Measurements from ENCODE around the gene MRPL1.
"Not testable (repeated sequence)": the region's sequence is repeated elsewhere in the genome, so short reads cannot be mapped to it uniquely, and the experiment has no call there.

MRPL1 gene

GRCh38 chr4:77983612-77984311 lies 121.1 kb downstream of the MRPL1 start:
- H3K4me3 ChIP-seq (ENCODE audit: low read length); H3K4me1 ChIP-seq (ENCODE audit: insufficient read depth, low read length); H3K36me3 ChIP-seq (ENCODE audit: insufficient read depth, low read length); H3K27me3 ChIP-seq (ENCODE audit: insufficient read depth, low read length); H2AFZ ChIP-seq (ENCODE audit: low read depth, low read length); H3K9me3 ChIP-seq (ENCODE audit: low read length): not testable (repeated sequence)

GRCh38 chr4:77989968-77990367 lies 127.3 kb downstream of the MRPL1 start:
- Histone ChIP-seq H3K4me3 (ENCODE audit: low read length) (no peak overlapping the region), H3K36me3 (ENCODE audit: insufficient read depth, low read length) (no peaks in the 10 kb centered on the region), H3K27me3 (ENCODE audit: insufficient read depth, low read length) (no peaks in the 10 kb centered on the region), H2AFZ (ENCODE audit: low read depth, low read length) (no peak overlapping the region), H3K4me1 (ENCODE audit: insufficient read depth, low read length) (no peaks in the 10 kb centered on the region), H3K9me3 (ENCODE audit: low read length) (no peaks in the 10 kb centered on the region)

GRCh38 chr4:77990456-77990855 lies 127.8 kb downstream of the MRPL1 start:
- H3K27me3 ChIP-seq (ENCODE audit: insufficient read depth, low read length): no peaks in the 10 kb centered on the region
- H2AFZ ChIP-seq (ENCODE audit: low read depth, low read length): no peak overlapping the region
- H3K9me3 ChIP-seq (ENCODE audit: low read length): no peaks in the 10 kb centered on the region
- no peak overlapping the region for H3K4me3 ChIP-seq (ENCODE audit: low read length)
- H3K36me3 ChIP-seq (ENCODE audit: insufficient read depth, low read length): no peaks in the 10 kb centered on the region
- H3K4me1 ChIP-seq (ENCODE audit: insufficient read depth, low read length): no peaks in the 10 kb centered on the region

GRCh38 chr4:77990904-77991358 lies 128.3 kb downstream of the MRPL1 start:
- Histone ChIP-seq H2AFZ (ENCODE audit: low read depth, low read length) (no peak overlapping the region), H3K4me3 (ENCODE audit: low read length) (no peak overlapping the region), H3K27me3 (ENCODE audit: insufficient read depth, low read length) (no peaks in the 10 kb centered on the region), H3K4me1 (ENCODE audit: insufficient read depth, low read length) (no peaks in the 10 kb centered on the region), H3K9me3 (ENCODE audit: low read length) (no peaks in the 10 kb centered on the region), H3K36me3 (ENCODE audit: insufficient read depth, low read length) (no peaks in the 10 kb centered on the region)

- Histone ChIP-seq H2AFZ (ENCODE audit: low read depth, low read length) (no peak overlapping the region), H3K27me3 (ENCODE audit: insufficient read depth, low read length) (no peaks in the 10 kb centered on the region), H3K9me3 (ENCODE audit: low read length) (no peaks in the 10 kb centered on the region), H3K4me3 (ENCODE audit: low read length) (no peak overlapping the region), H3K36me3 (ENCODE audit: insufficient read depth, low read length) (no peaks in the 10 kb centered on the region), H3K4me1 (ENCODE audit: insufficient read depth, low read length) (no peaks in the 10 kb centered on the region)
Measured at GRCh38 chr4:77992581-77992980, 130.0 kb downstream of the MRPL1 start.

- H3K4me3 ChIP-seq (ENCODE audit: low read length): no peak overlapping the region
- no peaks in the 10 kb centered on the region for H3K9me3 ChIP-seq (ENCODE audit: low read length)
- H3K4me1 ChIP-seq (ENCODE audit: insufficient read depth, low read length): no peaks in the 10 kb centered on the region
- no peaks in the 10 kb centered on the region for H3K36me3 ChIP-seq (ENCODE audit: insufficient read depth, low read length)
- no peak overlapping the region for H2AFZ ChIP-seq (ENCODE audit: low read depth, low read length)
- H3K27me3 ChIP-seq (ENCODE audit: insufficient read depth, low read length): no peaks in the 10 kb centered on the region
Measured at GRCh38 chr4:77994194-77994721, 131.6 kb downstream of the MRPL1 start.

GRCh38 chr4:77996076-77996475 lies 133.4 kb downstream of the MRPL1 start:
- no peaks in the 10 kb centered on the region for H3K4me1 ChIP-seq (ENCODE audit: insufficient read depth, low read length)
- no peaks in the 10 kb centered on the region for H3K36me3 ChIP-seq (ENCODE audit: insufficient read depth, low read length)
- H2AFZ ChIP-seq (ENCODE audit: low read depth, low read length): no peak overlapping the region
- no peak overlapping the region for H3K4me3 ChIP-seq (ENCODE audit: low read length)
- no peaks in the 10 kb centered on the region for H3K27me3 ChIP-seq (ENCODE audit: insufficient read depth, low read length)
- H3K9me3 ChIP-seq (ENCODE audit: low read length): no peaks in the 10 kb centered on the region

GRCh38 chr4:78001531-78001930 lies 138.9 kb downstream of the MRPL1 start:
- H3K4me1 ChIP-seq (ENCODE audit: insufficient read depth, low read length): peaks cover 2% of the 10 kb centered on the region
- H3K27me3 ChIP-seq (ENCODE audit: insufficient read depth, low read length): no peaks in the 10 kb centered on the region
- H3K4me3 ChIP-seq (ENCODE audit: low read length): no peak overlapping the region
- no peaks in the 10 kb centered on the region for H3K36me3 ChIP-seq (ENCODE audit: insufficient read depth, low read length)
- no peak overlapping the region for H2AFZ ChIP-seq (ENCODE audit: low read depth, low read length)
- no peaks in the 10 kb centered on the region for H3K9me3 ChIP-seq (ENCODE audit: low read length)

- no peak overlapping the region for H2AFZ ChIP-seq (ENCODE audit: low read depth, low read length)
- H3K27me3 ChIP-seq (ENCODE audit: insufficient read depth, low read length): no peaks in the 10 kb centered on the region
- no peak overlapping the region for H3K4me3 ChIP-seq (ENCODE audit: low read length)
- no peaks in the 10 kb centered on the region for H3K36me3 ChIP-seq (ENCODE audit: insufficient read depth, low read length)
- H3K9me3 ChIP-seq (ENCODE audit: low read length): no peaks in the 10 kb centered on the region
- peaks cover 2% of the 10 kb centered on the region for H3K4me1 ChIP-seq (ENCODE audit: insufficient read depth, low read length)
Measured at GRCh38 chr4:78002260-78002659, 139.6 kb downstream of the MRPL1 start.
